ENCODE measurements around the gene NTN1.
"Not testable (repeated sequence)": the region's sequence is repeated elsewhere in the genome, so short reads cannot be mapped to it uniquely, and the experiment has no call there.

The NTN1 gene

GRCh38 chr17:9021158-9021991 is at the start of gene NTN1:
TSS of gene NTN1 (plus strand) at chr17:9021510. CDS start at chr17:9022374, 864 bp downstream.
- DNase-seq (ENCODE audit: low read depth in 3 of 3, low spot score in 1 of 3): peak; percentile 4 to 57 (median 14)

DNA sequence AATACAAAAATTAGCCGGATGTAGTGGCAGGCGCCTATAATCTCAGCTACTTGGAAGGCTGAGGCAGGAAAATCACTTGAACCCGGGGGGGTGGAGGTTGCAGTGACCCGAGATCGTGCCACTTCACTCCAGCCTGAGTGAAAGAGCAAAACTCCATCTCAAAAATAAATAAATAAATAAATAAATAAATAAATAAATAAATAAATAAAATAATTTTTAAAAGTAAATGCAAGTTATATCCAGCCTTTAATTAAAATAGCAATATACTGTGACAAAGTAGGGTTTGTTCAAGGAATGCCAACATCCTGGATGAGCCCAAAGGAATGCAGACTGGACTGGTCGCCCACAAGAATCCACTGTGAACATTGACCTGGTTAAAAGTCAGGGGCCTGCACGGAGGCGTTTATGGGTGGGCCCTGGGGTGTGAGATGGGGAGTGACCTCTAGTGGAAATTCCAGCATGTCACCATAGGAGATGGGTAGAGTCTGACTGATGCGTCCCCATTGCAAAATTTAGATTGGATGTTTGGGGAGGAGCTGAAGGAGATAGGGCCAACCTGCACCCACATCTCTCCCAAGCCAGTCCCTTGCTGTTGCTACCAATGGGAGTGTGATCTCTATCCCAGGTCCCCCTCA is 46.1 kb upstream of the NTN1 start:
- DNase-seq (ENCODE audit: low read depth in 3 of 3, low spot score in 1 of 3): no peak

- no peak for DNase-seq (ENCODE audit: low read depth in 3 of 3, low spot score in 1 of 3)
Observed at GRCh38 chr17:8976638-8977037, 44.7 kb upstream of the NTN1 start.

DNA sequence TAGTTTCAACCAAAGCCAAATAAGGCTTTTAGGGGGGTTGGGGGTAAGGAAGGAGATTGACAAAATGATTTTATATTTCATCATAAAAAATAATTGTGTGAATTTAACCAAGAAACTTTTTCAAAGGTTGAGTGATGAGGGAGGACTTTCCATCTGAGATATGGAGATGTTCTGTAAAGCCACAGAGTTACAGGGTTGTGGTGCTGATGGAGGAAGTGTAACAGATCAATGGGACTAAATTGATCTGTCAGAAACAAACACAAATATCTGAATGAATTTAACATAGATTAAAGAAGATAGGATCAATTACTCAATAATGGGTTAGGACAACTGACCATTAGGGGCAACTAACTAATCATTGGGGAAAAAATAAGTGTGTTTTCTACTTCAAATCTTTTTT is 41.6 kb upstream of the NTN1 start:
- no peak for DNase-seq (ENCODE audit: low read depth in 3 of 3, low spot score in 1 of 3)

- DNase-seq (ENCODE audit: low read depth in 3 of 3, low spot score in 1 of 3): no peak
Observed at GRCh38 chr17:8981443-8981842, 39.9 kb upstream of the NTN1 start.

GRCh38 chr17:8984225-8984624 is 37.1 kb upstream of the NTN1 start:
- DNase-seq (ENCODE audit: low read depth in 3 of 3, low spot score in 1 of 3): not testable (repeated sequence)

DNA sequence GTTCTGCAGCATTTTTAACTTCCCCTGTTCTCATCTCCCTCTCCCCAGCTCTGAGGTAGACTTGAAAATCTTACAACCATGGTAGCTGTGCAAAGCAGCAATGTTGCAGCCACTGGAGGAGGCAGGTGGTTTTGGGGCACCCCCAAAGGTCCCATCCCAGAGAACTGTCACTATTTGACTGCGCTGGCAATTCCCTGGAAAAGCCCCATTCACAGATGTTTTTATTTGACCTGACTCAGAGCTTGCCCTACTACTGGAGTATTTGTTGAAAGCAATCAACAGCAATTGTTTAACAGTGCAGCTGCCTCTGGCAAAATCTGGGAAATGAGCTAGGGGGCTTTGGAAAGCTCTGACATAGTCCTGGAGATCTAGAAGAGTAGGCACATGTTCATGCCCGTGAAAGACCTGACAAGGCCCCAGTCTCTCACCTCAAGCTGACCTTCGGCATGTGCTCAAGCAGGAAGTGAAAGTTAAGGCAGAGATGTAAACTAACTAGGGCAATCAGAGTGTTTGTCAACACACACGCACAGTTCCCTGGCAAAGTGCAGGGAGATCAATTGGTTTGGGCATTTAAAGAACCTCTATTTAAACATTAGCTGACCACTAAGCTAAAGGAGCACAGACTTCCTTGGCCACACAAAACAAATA is 36.1 kb upstream of the NTN1 start:
- no peak for DNase-seq (ENCODE audit: low read depth in 3 of 3, low spot score in 1 of 3)

DNA sequence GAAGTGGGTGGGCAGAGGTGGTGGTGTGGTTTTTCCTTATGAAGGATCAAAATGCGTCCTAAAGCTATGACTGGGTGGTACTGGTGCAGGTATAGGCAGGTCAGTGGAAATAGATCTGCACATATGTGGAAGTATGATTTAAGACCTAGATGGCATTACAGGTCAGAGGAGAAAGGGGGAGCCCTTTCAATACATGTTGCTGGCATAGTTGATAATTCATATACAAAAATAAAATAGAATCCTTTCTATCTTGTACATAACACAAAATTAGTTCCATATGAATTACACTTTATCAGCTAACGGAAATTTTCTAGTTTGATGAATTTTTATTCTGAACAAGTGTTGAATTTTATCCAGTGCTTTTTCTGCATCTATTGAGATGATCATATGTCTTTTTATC is 35.0 kb upstream of the NTN1 start:
- no peak for DNase-seq (ENCODE audit: low read depth in 3 of 3, low spot score in 1 of 3)

- DNase-seq (ENCODE audit: low read depth in 3 of 3, low spot score in 1 of 3): not testable (repeated sequence)
Observed at GRCh38 chr17:8988263-8988935, 32.9 kb upstream of the NTN1 start.

DNA sequence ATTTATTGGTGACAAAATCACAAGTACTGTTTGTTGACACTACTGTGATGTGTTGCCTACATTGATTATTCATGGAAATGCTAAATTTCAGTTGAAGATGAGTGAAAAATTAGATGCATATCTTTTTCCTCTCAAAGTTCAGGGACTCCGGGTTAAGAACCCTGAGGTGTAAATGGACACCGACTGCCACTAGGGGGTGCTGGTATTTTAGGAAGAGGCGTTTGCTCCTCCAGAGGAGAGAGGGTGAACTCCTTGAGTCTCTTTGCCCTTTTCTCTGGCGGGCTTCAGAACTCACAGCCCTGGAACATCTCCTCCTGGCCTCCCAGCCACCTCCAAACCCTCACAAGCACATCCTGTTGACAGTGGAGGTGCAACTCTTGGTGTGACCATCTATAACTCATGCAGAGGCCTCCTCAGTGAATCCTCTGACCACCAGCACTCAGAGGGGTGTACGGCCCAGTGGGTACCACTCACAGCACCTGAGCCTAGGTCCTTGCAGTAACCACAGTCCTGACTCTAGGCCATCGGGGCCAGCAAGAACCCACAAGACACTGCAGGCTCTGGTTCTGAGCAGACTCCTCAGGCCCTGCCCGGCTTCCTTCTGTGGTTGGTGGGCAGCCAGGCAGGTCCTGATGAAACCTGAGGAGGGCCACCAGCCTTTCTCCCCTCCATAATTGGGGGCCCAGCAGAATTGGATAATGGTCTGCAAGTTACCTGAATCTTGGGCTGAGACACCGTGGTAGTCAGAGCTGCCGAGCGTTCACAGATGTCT is 29.6 kb upstream of the NTN1 start:
- DNase-seq (ENCODE audit: low read depth in 3 of 3, low spot score in 1 of 3): peak in 2 of 3 donors; percentile 29 to 38

- DNase-seq (ENCODE audit: low read depth in 3 of 3, low spot score in 1 of 3): peak in 2 of 3 donors; percentile 18 to 61
Observed at GRCh38 chr17:8994319-8994718, 27.0 kb upstream of the NTN1 start.

DNA sequence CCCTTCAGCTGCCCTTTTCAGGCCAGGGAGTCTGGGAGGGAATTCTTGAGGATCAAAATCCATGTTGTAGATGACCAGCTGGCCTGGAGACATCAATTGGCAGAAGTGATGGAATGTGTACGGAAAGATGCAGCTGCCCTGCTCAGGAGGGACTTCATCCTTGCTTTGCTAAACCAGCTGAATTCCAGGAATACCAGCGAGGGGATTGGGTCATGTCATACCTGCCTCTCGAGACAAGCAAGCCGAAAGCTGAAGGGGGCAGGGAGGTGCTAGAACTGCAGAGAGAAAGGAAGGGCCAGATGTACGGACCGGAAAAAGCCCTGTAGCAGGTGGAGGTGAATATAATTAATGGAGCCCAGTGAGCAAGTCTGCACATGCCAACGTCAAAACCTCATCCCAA is 25.6 kb upstream of the NTN1 start:
- no peak for DNase-seq (ENCODE audit: low read depth in 3 of 3, low spot score in 1 of 3)

DNA sequence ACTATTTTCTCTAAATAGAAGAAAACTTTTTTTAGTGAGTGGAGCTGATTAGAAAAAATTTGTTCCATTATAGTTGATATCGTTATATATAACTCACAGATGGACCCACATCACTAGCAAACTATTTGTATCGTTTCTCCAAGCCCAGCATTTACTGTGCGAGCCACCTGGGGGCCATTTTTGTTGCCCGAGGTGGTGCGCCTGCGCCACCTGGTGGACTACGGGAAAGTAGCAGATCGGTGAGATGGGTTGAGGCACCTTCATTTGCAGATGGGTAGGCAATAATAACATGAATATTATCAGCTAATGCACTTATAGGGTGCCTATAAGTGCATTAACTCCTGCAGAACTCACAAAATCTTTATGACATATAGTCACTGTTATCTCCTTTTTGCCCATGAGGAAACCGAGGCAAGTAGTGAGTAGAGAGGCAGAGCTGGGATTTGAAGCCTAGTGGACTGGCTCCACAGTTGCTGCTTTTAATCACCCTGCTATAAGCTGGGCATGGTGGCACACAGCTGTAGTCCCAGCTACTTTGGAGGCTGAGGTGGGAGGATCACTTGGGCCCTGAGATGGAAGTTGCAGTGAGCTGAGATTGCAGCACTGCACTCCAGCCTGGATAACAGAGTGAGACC is 23.2 kb upstream of the NTN1 start:
- peak; percentile 57 to 75 (median 69) for DNase-seq (ENCODE audit: low read depth in 3 of 3, low spot score in 1 of 3)

GRCh38 chr17:9001559-9001958 is 19.8 kb upstream of the NTN1 start:
- no peak for DNase-seq (ENCODE audit: low read depth in 3 of 3, low spot score in 1 of 3)

DNA sequence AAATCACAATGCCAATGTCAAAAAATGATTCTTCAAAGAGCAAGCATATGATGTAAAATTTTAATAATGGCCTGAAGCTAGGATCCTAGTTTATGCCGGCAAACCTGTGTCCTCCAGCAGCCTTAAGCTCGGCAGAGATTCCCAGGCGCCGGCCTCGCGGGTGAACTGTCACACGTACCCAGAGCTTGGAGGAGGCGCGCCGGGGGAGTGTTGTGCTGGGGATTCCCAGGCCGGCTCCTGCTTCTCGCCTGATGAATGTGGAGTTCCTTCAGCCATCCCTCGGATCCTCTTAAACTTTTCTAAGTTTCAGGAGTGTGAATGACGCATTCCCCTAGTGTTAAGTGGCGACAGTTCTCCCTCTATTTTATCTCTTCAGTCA is 19.1 kb upstream of the NTN1 start:
- DNase-seq (ENCODE audit: low read depth in 3 of 3, low spot score in 1 of 3): no peak

- no peak for DNase-seq (ENCODE audit: low read depth in 3 of 3, low spot score in 1 of 3)
Observed at GRCh38 chr17:9002606-9003354, 18.5 kb upstream of the NTN1 start.

GRCh38 chr17:9003355-9004131 is 17.8 kb upstream of the NTN1 start:
- no peak for DNase-seq (ENCODE audit: low read depth in 3 of 3, low spot score in 1 of 3)

DNA sequence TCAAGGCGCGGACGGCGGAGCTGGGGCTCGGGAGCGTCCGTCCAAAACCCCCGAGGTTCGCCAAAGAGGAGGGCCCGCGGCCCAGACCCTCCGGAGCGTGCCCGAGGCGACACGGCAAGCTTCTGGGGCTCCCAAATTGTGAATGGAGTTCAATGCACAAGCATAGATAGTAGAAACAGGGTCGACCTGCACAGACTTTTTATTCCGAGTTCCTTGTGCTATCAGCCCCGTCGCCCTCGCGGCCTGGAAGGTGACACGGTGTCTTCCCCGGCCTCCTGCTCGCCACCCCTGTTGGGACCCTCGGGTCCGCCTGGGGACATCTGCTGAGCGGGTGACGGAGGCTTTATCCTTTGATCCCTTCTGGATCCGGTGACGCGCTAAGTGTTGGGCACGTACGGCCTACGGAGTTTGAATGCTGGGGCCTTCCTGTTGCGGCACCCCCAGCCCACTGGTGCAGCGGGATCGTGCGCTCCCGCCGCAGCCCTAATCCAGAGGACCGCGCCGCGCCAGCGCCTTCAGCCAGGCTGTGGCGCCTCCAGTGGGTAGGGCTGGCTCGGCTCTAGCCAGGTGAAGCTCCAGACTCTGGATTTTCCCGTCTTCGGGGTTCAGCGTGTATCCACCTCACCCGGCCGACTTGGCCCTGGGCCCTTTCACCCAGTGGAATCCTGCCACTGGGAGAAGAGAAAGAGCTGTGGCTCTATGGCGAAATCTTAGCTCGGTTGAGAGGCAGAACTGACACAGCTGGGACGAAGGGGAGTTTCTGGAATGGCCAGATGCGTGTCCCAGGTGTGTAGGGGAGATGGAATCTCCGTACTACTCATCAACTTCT is 17.0 kb upstream of the NTN1 start:
- no peak for DNase-seq (ENCODE audit: low read depth in 3 of 3, low spot score in 1 of 3)
